LoVo (cell line): ENCODE measurements around the gene NTN3.
A peak's percentile ranks its signal among the peaks of the same experiment; 100 is the strongest.
"Not testable (repeated sequence)": the region's sequence is repeated elsewhere in the genome, so short reads cannot be mapped to it uniquely, and the experiment has no call there.

Experiments
- DNase-seq: peaks from one replicate; pipeline ENCODE4 v3.0.0-alpha.2; 2016; ENCODE audit warnings: low spot score

Gene NTN3

DNA sequence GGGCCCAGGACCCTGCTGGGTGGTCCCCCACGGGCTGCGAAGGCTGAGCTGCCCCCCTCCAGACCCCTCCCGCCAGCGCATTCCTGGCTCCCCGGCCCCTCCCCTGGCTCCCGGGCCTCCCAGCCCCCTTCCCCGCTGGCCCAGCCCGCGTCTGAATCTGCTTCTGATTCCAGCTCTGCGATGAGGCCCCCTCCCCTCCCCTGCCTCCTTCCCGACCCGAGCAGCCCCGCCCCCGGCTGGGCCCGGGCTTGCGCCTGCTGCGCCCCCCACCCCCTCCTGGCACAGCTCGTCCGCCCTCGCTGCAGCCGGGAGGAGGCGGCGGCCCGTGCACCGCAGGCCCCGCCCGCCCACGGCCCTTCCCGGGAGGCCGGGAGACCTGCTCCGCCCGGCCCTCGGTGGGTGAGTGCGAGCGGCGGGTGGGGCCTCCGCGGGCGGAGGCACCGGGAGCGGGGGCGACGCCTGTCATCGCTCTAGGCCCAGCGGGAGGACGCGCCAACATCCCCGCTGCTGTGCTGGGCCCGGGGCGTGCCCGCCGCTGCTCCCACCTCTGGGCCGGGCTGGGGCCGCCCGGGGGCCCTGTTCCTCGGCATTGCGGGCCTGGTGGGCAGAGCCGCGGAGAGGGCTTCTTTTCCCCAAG is at the start of gene NTN3:
TSS of gene NTN3 (plus strand) at position 282 of the 637 bp plus-strand sequence. CDS start 405 bp downstream, outside the sequence.
- DNase-seq: no peak

DNA sequence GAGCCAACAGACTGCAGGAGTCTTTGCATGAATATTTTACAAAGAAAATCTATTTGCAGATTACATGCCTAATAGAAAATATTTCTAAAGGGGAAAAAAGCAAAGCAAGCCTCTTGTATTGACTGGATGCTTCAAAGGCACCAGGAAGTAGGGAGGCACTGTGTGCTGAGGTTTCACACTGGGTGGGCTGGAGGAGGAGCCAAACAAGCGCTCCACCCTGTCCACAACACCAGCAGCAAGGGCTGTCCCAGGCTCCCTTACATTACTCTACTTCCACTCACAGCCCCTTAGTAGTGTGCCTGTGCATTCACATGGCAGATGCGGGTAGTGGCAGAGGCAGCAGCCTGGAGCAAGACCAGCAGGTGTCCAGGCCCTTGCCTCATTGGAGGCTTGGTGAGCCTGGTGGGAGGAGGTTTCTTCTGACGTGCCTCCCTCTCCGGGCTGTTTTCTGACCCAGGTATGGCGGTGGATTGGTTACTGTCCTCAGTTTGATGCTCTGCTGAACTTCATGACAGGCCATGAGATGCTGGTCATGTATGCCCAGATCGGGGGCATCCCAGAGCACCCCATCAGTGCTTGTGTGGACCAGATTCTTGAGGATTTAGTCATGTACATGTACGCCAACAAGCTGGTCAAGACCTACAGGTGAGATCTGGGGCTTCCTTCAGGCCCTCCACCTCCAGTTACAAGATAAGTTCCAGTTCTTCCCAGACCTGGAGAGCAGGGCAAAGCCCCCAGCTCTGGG is 48.8 kb upstream of the NTN3 start:
- no peak for DNase-seq

DNA sequence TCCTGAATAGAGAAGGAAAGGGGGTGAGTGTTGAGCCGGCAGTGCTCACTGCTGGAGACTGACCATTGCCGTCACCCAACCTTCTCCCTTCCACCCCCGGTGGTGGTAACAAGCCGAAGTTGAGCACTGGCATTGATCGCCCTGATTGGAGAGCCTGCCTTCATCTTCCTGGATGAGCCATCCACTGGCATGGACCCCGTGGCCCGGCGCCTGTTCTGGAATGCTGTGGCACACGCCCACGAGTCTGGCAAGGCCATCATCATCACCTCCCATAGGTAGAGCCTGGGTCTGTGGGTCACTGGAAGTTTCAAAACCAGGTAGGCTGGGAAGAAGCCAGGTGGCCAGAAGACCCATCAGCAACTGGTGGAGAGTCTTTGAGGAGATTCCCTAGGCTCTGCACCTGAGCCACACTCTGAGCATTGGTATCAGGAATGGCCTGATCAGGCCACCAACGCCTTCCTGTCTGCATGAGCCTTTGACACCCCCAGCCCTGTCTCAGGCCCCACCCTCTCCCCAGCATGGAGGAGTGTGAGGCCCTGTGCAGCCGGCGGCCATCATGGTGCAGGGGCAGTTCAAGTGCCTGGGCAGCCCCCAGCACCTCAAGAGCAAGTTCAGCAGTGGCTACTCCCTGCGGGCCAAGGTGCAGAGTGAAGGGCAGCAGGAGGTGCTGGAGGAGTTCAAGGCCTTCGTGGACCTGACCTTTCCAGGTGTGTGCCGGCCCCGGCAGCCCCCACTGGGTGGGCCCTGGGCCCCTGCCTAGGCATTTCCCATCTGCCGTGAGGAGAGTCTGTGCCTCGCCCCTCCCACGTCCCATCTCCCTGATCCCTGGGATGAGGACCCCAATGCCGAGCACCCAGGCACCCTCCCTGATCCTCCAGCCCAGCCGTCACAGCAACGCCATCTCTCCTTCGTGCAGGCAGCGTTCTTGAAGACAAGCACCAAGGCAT is 46.8 kb upstream of the NTN3 start:
- DNase-seq: no peak

DNA sequence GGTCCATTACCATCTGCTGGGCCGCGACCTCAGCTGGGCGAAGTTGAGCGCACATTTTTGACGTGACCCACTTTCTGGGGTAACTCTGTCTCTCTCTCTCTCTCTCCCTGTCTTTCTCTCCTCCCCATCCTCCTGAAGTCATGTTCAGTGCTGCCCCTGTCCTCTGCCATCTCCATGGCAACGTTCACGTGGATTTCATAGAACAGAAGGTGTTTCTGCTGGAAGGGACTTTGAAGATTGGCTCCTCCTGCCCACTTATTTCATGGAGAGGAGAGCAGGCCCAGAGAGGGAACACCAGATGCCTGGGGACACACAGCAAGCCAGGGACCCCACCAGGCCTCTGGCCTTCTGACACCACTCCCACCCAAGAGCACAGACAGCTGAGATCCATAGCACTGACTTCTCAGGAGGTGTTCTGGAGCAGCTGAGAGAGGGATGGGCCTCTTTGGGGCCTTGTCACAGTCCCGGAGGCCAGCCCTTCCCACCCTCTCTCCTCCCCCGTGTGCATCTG is 46.0 kb upstream of the NTN3 start:
- DNase-seq: no peak

DNA sequence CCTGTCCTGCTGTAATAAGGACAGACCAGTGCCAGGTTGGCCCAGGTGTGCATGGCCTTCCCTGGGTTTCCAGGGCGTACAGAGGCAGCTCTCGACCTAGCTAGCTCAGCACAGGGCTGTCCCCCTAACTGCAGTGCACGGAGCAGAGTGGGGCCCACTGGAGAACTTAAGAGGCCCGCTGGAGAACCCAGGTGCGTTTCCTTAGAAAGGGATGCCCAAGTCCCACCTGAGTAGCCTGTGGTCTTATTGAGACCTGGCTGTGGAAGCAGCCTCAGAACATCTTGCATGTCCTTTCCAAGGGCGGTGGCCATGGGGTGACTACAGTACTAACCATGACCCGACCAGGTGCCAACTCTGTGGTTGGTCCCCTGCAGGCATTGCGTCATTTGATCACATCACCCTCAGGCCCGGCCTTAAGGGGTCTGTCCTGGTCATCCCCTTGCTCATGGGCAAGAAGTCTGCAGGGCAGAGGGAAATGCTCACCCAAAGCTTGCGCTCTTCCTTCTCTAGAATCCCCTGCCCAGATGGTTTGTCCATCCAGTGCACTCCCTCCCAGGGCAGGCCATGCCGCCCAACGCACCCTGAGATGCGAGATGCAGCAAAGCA is 45.2 kb upstream of the NTN3 start:
- no peak for DNase-seq

DNA sequence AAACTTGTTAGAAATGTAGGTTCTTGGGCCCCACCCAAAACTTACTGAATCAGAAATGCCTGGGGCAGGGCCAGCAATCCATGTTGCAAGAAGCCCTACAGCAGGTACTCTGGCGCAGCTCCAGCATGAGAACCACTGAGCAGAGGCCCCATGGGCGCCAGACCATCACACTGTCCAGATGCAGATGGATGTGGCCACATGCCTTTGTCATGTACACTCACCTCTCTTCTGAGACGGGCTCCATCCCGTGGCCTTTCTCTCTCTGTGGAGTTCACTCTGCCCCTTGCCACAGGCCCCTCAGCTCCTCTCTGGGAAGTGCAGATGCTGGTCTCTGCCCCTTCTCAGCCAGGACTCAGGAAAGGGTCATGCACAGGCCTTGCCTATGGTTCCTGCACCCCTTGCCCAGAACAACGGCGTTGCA is 44.1 kb upstream of the NTN3 start:
- DNase-seq: no peak

DNA sequence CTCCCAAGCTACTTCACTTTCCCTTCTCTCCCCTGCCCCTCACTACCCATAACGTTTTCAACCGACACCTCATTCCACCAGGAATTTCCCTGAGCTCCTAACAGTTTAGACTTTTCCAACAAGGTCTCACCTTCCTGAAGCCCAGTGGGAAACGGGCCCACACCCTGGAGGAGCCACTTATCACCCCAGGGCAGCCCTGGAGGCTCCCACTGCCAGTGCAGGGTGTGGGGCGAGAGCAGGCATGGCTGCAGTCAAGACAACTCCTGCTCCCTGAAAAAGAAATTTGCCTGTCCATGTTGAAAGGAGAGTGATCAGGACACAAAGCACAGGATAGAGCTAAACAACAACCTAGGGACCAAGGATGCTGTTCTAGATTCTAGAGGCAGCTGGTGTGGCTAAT is 43.6 kb upstream of the NTN3 start:
- no peak for DNase-seq

DNA sequence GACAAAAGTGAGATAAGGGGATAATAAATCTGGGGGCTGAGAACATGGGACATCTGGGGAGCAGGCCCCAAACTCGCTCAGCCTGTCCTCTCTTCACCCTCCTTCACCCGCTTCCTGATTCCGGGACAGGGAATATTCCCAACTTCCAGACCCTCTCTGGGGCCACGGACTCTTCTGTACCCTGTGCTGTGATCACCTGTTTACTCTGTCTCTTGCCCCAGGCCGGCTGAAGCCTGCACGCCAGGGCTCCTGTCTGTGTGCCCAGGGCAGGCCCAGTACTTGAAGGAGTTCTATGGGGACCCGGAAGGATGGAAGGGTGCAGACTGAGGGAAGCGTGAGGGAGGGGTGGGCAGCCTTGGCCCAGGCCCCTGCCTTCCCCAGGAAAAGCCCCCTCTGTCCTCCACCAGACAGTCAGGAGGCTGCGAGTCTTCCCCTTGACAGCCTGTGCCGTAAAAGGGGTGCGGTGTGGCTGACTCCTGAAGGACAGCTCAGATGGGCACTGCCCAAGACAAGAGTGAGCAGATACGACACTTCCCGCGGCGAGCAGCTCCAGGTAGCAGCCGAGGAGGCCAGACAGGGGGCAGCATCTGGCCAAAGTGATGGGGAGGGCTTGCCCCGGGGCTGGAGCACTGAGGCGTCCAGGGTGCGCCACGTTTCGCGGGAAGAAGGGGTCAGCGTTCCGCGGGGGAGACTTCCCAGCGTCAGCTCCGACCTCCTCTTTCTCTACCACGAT is 42.9 kb upstream of the NTN3 start:
- DNase-seq: peak; percentile 34

DNA sequence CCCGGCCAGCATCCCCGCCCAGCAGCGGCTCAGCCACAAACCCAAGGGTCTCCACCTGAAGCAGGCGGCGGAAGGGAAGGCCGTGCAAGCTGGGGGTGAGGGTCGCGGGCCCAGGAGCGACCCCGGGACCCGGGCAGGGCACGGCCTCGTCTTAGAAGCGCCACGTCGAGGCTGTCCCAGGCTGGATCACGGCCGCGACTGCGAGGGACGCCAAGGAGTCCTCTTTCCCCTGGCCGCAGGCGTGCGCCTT is 42.4 kb upstream of the NTN3 start:
- DNase-seq: no peak

DNA sequence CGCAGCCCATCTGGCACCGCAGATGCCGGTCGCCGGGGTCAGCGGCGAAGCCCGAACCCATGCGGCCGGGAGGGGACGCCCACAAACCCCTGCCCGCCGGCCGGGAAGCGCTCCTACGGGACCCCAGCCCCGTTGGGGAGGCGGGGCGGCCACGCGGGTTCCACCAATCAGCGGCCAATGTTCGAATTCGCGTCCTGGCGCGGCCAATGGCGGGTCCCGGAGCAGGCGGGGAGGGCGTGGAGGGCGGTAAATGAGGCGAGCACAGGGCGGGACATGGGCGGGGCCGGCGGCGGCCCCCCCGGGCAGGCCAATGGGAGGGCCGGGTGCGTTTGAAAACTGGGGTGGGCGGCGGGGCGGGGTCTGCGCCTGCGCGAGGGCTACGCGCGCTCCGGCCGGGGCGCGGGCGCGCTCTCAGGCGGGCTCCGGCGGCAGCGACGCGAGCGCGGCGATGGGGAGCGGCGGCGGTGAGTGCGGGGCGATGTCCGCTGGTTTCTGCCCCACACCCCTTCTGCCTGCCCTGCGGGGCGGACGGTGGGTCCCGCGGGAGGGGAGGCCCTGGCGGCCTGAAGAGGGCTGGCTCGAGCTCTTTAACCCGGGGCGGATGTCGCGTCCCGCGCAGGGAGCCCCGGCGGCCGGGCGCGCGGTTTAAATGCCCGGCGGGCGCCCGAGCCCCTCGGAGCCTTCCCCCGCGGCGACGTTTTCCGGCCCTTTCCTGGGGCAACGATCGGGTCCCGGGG is 41.9 kb upstream of the NTN3 start, which contains the start of gene CCNF:
TSS of gene CCNF (plus strand) at position 414 of the 737 bp plus-strand sequence. CDS start at position 449, 35 bp downstream.
- peak; percentile 94 for DNase-seq

DNA sequence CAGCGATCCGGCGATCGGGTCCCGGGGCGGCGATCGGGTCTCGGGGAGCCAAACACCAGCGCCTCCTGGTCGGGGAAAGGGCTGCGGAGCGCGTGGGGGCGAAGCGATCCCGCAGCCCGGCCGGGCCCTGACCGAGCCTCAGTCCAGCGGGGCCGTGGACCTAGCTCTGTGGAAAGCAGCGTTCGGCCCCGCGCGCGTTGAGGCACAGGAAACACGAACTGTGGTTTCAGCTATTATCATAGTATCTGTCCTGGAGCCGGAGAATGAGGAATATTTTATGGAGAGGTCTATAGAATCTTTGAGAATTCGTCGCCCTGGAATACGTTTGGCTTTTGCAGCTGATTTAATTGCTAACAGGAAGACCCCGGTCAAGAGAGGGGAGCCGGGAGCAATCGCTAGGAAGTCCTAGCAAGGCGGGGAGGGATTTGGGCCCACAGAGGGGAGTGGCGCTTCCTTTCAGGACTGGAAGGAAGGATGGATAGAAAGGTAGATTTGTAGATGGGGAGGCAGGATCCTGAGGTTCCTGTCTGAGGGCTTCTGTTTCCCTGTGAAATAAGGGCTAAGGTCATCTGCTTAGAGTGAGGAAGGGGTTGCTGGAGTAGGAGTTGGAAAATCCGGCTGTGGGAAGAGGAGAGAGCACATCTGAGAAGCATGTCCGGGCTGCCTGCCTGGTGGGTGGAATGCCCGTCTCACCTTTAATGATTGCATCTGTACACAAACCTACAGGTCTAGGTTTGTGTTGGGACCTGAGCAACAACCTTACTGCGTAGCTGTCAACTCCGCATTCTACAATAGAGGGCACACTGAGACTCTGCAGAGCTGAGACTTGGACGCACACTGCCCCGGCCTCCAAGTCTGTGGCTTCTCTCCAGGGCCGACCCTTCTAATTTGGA is 41.1 kb upstream of the NTN3 start:
- DNase-seq: no peak

DNA sequence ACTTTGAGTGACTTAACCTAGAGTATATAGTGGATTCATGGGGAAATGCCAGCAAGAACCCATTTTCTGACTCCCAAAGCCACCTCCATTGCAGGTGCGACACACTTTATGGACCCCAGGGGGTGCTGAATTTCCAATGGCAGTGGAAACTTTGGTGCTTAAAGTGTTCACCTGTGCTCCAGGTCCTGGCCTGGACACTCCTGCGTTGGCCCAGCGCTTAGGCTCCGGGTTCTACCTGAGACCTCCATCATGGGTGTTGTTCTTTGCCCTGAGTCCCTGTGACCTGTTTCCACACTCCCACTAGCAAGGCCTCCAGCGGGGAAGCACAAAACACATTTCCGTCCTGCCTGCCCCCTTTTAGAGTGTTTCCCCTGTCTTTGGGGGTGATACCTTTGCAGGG is 38.8 kb upstream of the NTN3 start:
- DNase-seq: no peak

DNA sequence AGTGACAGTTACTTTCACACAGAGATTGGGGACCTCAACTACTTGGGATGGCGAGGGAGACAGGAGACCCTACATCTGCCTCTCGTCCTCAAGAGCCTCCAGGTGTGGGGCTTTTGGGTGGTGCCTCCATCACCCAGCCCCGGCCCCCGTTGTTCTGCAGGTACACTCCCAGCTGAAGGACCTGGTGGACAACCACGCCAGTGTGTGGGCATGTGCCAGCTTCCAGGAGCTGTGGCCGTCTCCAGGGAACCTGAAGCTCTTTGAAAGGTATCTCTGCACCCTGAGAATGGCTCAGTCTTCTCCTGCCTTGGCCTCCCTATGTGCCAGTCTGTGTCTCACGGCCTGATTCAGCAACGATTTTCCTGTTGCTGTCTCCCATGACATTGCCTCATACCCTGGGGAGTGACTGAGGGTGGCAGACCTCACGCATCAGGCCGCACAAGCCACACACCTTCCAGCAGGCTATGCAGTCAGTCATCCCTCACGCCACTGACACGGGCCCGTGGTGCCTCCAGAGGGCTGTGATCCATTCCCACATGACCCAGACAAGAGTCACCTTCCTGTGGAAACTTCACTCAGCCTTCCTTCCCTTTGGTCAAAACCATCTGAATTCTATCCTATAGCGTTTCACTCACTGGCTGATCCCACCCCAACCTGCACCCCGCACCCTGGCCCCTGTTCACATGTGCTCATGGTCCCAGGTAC is 38.1 kb upstream of the NTN3 start:
- DNase-seq: no peak

DNA sequence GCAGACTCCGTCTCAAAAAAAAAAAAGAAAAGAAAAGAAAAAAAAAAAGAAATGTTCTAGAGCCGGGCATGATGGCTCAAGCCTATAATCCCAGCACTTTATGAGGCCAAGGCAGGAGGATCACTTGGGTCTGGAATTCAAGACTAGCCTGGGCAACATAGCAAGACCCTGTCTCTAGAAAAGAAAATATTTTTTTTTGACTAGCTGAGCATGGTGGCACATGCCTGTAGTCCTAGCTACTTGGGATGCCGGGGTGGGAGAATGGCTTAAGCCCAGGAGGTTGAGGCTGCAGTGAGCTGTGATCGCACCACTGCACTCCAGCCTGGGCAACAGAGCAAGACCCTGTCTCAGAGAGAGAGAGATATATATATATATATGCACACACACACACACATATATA is 35.9 kb upstream of the NTN3 start:
- not testable (repeated sequence) for DNase-seq

DNA sequence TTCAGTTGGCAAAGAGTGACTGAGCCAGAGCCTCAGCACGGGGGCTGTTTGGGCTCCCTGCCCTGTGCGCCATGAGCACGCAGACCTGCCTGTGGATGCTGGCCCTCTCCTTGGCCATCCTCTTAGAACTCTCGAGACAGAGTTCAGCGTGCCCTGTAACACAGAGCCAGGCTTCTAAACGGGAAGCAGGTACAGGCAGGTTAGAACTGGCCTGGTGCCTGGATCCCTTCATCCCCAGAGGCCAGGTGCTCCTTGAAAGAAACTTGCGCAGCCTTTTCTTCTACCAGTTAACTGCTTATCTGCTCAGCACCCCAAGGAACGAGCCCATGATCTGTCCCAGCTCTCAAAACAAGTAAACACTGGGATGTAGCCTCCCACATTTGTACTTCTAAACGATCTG is 35.0 kb upstream of the NTN3 start:
- no peak for DNase-seq

DNA sequence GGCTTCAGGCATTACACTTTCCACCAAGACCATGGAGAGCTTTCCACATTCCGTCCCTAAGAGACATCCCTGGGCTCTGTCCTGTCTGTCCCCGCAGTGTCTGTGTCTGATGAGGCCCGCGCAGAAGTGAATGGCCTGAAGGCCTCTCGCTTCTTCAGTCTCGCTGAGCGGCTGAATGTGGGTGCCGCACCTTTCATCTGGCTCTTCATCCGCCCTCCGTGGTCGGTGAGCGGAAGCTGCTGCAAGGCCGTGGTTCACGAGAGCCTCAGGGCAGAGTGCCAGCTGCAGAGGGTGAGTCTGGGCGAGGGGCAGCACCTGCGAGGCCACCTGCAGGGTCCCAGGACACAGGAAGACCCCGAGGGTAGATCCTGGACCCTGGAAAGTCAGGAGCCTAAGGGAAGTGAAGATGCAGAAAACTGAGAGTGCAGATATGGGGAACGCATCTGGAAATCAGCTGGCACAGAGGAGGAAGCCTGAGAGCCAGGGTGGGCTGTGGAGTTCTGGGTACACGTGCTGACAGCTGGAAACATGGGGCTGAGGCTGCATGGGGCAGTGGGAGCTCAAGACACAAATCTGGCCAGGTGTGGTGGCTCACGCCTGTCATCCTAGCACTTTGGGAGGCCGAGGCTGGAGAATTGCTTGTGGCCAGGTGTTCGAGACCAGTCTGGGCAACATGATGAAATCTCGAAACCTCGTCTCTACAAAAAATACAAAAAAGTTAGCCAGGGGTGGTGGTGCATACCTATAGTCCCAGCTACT is 33.9 kb upstream of the NTN3 start:
- DNase-seq: no peak

DNA sequence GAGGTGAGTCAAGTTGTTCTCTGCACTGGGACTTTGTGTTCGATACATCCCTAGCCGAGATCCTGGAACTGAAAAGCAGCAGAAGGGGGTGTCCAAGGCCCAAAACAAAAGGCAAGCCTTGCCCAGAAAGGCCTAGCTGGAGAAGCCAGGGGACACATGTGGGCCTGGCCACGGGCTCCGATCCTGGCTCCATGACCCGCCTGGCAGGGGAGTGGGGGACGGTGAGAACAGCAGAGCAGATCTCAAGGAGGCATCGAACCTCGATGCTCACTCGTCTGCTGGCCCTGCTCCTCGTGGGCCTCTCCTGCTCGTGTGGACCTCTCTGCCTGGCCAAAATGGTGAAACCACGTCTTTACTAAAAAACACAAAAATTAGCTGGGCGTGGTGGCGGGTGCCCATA is 33.0 kb upstream of the NTN3 start:
- DNase-seq: no peak

DNA sequence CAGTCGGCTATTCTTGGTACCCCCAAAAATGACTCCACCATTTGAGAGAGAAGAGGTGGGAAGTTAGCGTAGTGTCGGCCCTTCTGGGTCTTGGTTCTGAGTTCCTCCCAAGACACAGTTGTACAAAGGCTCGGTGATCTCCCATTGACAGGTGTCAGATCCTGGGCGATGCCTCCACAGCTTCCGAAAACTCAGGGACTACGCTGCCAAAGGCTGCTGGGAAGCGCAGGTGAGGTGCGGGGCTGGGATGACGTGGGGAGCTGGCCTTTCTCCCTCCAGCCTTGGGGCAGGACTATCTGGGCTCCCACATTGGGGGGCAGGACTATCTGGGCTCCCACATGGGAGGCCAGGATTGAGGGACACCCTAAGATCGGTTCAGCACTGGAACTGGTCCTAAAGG is 31.5 kb upstream of the NTN3 start:
- DNase-seq: no peak
